HepG2 (cell line): ENCODE results near the gene GABARAPL2. TPM values are rescaled to one million over a fixed set of nuclear protein-coding genes. Genes with fewer than 3 reads are reported as not detected.

ENCODE experiments used
- CAMTA2 ChIP-seq: sonication (generic); formaldehyde crosslinking; IDR thresholded peaks from 2 replicates; pipeline ENCODE4 v1.4.0; 2020; ENCODE audit warnings: mild to moderate bottlenecking, missing genetic modification reagents, borderline replicate concordance
- GATAD1 ChIP-seq: IDR thresholded peaks from 2 replicates; pipeline ENCODE4 v1.6.1; 2016; ENCODE audit warnings: missing genetic modification reagents, missing compliant biosample characterization
- SALL1 ChIP-seq: sonication (generic); formaldehyde crosslinking; IDR thresholded peaks from 2 replicates; pipeline ENCODE4 v1.8.0; 2022; ENCODE audit warnings: mild to moderate bottlenecking, missing genetic modification reagents
- TOPORS ChIP-seq: sonication (generic); formaldehyde crosslinking; IDR thresholded peaks from 2 replicates; pipeline ENCODE4 v1.8.0; 2023; ENCODE audit warnings: mild to moderate bottlenecking, missing genetic modification reagents
- ZNF552 ChIP-seq: sonication (generic); formaldehyde crosslinking; IDR thresholded peaks from 2 replicates; pipeline ENCODE4 v1.9.0; 2022; ENCODE audit warnings: missing genetic modification reagents, mild to moderate bottlenecking, borderline replicate concordance
- ZNF768 ChIP-seq: sonication (generic); formaldehyde crosslinking; IDR thresholded peaks from 2 replicates; pipeline ENCODE4 v1.4.0; 2020; ENCODE audit warnings: missing genetic modification reagents
- ZNF782 ChIP-seq: sonication (generic); formaldehyde crosslinking; IDR thresholded peaks from 2 replicates; pipeline ENCODE4 v1.4.0; 2020; ENCODE audit warnings: missing genetic modification reagents, mild to moderate bottlenecking, borderline replicate concordance
- polyA plus RNA-seq, 8 experiments: library from polyadenylated mRNA; depleted of rRNA in 3 of 8; stranded (reverse) in 7 of 8; unstranded in 1 of 8; fragments of >200 nt; fragmentation: Illumina TruSeq in 4 of 8; extraction: Trizol in 4 of 8; gene quantifications; 2 replicates each; pipeline versions ENCODE4 v1.2.1 to v1.2.3, GENCODE V29; 2011 to 2016; ENCODE audit warnings: low read depth in 4 of 8, missing spikeins in 1 of 8, mixed read lengths in 1 of 8; ENCODE audit not compliant: insufficient read depth in 1 of 8
- total RNA-seq, 5 experiments: library from RNA; depleted of rRNA; stranded (reverse); fragments of >200 nt; fragmentation: Illumina TruSeq; extraction: Trizol; gene quantifications; 2 replicates each; pipeline ENCODE4 v1.2.3, GENCODE V29; 2016; ENCODE audit warnings: low read depth in 1 of 5
- TF ChIP-seq, protein P1 (sequence below): sonication (generic); formaldehyde crosslinking; IDR thresholded peaks from 2 replicates; pipeline ENCODE4 v1.9.0; 2021; ENCODE audit warnings: mild to moderate bottlenecking, missing genetic modification reagents
- TF ChIP-seq, protein P2 (sequence below): sonication (generic); formaldehyde crosslinking; IDR thresholded peaks from 2 replicates; pipeline ENCODE4 v1.5.0; 2020; ENCODE audit warnings: missing genetic modification reagents
- TF ChIP-seq, protein P3 (sequence below): sonication (generic); formaldehyde crosslinking; IDR thresholded peaks from 2 replicates; pipeline ENCODE4 v1.4.0; 2020; ENCODE audit warnings: mild to moderate bottlenecking, missing genetic modification reagents
- TF ChIP-seq, protein P4 (sequence below): sonication (generic); formaldehyde crosslinking; IDR thresholded peaks from 2 replicates; pipeline ENCODE4 v1.8.1; 2023; ENCODE audit warnings: mild to moderate bottlenecking, missing genetic modification reagents

GABARAPL2 gene
- total and polyA plus RNA-seq, 2 of the 13 experiments (the other 11 are each of a cell fraction or from before 2014, with no cell fraction given) = 76.4 to 83.0 TPM

DNA sequence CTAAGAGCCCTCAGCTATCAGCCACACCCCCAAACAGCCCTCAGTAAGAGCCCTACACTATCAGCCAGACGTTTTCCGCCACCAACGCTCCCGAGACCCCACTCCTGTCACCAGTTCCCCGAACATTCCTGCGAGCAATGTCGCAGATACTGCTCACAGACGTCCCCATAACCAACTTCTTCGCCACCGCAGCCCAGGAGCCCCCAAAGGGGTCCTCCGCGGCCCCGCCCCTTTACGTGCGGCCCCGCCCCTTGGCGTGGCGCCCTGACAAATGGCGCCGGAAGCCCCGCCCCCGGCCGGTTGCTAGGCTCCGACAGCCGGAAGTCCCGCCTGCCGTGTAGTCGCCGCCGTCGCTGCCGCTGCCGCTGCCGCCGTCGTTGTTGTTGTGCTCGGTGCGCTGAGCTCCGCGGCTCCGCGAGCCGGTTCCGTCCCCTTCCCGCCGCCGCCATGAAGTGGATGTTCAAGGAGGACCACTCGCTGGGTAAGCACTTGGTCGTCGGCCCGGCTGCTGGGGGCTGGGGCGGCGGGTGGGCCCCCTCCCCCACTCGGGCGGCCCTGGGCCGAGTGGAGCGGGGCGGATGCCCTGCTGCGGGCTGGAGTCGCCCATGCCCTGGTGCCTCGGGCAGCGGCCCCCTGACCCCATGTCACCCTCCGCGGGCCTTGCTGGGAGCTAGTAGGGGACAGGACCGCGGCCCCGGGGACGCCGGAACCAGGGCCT is at the start of gene GABARAPL2 (continued):
- TF ChIP-seq SALL1 (peak; percentile 84), TOPORS (CRISPR knock-in tag) (no peak), GATAD1 (CRISPR knock-in tag) (peak; percentile 73), ZNF782 (CRISPR knock-in tag) (no peak), ZNF768 (CRISPR knock-in tag) (peak; percentile 59; the same call in 1 of the 2 replicates), ZNF552 (no peak), CAMTA2 (CRISPR knock-in tag) (no peak)
- TF ChIP-seq, protein P1, sequence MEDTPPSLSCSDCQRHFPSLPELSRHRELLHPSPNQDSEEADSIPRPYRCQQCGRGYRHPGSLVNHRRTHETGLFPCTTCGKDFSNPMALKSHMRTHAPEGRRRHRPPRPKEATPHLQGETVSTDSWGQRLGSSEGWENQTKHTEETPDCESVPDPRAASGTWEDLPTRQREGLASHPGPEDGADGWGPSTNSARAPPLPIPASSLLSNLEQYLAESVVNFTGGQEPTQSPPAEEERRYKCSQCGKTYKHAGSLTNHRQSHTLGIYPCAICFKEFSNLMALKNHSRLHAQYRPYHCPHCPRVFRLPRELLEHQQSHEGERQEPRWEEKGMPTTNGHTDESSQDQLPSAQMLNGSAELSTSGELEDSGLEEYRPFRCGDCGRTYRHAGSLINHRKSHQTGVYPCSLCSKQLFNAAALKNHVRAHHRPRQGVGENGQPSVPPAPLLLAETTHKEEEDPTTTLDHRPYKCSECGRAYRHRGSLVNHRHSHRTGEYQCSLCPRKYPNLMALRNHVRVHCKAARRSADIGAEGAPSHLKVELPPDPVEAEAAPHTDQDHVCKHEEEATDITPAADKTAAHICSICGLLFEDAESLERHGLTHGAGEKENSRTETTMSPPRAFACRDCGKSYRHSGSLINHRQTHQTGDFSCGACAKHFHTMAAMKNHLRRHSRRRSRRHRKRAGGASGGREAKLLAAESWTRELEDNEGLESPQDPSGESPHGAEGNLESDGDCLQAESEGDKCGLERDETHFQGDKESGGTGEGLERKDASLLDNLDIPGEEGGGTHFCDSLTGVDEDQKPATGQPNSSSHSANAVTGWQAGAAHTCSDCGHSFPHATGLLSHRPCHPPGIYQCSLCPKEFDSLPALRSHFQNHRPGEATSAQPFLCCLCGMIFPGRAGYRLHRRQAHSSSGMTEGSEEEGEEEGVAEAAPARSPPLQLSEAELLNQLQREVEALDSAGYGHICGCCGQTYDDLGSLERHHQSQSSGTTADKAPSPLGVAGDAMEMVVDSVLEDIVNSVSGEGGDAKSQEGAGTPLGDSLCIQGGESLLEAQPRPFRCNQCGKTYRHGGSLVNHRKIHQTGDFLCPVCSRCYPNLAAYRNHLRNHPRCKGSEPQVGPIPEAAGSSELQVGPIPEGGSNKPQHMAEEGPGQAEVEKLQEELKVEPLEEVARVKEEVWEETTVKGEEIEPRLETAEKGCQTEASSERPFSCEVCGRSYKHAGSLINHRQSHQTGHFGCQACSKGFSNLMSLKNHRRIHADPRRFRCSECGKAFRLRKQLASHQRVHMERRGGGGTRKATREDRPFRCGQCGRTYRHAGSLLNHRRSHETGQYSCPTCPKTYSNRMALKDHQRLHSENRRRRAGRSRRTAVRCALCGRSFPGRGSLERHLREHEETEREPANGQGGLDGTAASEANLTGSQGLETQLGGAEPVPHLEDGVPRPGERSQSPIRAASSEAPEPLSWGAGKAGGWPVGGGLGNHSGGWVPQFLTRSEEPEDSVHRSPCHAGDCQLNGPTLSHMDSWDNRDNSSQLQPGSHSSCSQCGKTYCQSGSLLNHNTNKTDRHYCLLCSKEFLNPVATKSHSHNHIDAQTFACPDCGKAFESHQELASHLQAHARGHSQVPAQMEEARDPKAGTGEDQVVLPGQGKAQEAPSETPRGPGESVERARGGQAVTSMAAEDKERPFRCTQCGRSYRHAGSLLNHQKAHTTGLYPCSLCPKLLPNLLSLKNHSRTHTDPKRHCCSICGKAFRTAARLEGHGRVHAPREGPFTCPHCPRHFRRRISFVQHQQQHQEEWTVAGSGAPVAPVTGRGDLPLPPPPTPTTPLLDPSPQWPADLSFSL (CRISPR knock-in tag) = no peak
- TF ChIP-seq, protein P2, sequence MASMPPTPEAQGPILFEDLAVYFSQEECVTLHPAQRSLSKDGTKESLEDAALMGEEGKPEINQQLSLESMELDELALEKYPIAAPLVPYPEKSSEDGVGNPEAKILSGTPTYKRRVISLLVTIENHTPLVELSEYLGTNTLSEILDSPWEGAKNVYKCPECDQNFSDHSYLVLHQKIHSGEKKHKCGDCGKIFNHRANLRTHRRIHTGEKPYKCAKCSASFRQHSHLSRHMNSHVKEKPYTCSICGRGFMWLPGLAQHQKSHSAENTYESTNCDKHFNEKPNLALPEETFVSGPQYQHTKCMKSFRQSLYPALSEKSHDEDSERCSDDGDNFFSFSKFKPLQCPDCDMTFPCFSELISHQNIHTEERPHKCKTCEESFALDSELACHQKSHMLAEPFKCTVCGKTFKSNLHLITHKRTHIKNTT (CRISPR knock-in tag) = no peak
- TF ChIP-seq, protein P3, sequence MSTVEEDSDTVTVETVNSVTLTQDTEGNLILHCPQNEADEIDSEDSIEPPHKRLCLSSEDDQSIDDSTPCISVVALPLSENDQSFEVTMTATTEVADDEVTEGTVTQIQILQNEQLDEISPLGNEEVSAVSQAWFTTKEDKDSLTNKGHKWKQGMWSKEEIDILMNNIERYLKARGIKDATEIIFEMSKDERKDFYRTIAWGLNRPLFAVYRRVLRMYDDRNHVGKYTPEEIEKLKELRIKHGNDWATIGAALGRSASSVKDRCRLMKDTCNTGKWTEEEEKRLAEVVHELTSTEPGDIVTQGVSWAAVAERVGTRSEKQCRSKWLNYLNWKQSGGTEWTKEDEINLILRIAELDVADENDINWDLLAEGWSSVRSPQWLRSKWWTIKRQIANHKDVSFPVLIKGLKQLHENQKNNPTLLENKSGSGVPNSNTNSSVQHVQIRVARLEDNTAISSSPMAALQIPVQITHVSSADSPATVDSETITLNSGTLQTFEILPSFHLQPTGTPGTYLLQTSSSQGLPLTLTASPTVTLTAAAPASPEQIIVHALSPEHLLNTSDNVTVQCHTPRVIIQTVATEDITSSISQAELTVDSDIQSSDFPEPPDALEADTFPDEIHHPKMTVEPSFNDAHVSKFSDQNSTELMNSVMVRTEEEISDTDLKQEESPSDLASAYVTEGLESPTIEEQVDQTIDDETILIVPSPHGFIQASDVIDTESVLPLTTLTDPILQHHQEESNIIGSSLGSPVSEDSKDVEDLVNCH (CRISPR knock-in tag) = no peak
- TF ChIP-seq, protein P4, sequence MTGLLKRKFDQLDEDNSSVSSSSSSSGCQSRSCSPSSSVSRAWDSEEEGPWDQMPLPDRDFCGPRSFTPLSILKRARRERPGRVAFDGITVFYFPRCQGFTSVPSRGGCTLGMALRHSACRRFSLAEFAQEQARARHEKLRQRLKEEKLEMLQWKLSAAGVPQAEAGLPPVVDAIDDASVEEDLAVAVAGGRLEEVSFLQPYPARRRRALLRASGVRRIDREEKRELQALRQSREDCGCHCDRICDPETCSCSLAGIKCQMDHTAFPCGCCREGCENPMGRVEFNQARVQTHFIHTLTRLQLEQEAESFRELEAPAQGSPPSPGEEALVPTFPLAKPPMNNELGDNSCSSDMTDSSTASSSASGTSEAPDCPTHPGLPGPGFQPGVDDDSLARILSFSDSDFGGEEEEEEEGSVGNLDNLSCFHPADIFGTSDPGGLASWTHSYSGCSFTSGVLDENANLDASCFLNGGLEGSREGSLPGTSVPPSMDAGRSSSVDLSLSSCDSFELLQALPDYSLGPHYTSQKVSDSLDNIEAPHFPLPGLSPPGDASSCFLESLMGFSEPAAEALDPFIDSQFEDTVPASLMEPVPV (CRISPR knock-in tag) = peak; percentile 71; the same call in 1 of the 2 replicates
